ENCODE data around the gene PABPC5.
A peak's percentile ranks its signal among the peaks of the same experiment; 100 is the strongest.

PABPC5 gene

GRCh38 chrX:91434351-91435168 lies at the start of gene PABPC5:
Gene PABPC5 (plus strand): TSS chrX:91434839. CDS start chrX:91435578, 739 bp downstream.
- peak; percentile 69 for DNase-seq

DNA sequence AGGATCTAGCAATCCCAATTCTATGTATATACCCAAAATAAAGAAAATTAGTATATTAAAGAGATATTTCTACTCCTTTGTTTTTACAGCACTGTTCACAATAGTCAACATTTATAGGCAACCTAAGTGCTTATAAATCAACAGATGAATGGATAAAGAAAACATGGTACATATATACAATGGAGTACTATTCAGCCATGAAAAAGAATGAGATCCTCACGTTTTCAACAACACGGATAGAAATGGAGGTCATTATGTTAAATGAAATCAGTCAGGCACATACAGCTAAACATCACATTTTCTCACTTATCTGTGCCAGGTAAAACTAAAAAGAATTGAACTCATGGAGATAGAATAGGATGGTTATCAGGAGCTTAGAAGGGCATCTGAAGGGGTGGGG lies 45.6 kb upstream of the PABPC5 start:
- DNase-seq, result no peak

DNA sequence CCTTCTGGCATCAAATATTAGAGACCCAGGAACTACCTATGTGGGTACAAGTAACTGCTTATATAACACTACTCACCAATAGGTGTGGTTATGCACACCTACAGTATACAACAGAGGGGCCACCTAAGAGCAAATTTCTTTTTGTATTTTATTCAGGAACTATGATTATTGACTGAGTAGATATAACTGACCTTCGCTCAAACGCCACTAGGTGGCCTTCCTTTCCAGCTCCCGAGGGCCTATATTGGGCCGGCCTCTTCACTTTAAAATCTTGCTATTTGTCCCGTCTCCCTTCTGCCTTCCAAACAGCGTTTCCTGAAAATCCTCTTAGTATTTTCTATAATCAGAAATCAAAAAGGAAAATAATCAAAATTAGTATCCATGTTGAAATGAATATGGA lies 19.9 kb upstream of the PABPC5 start:
- DNase-seq, result no peak

DNA sequence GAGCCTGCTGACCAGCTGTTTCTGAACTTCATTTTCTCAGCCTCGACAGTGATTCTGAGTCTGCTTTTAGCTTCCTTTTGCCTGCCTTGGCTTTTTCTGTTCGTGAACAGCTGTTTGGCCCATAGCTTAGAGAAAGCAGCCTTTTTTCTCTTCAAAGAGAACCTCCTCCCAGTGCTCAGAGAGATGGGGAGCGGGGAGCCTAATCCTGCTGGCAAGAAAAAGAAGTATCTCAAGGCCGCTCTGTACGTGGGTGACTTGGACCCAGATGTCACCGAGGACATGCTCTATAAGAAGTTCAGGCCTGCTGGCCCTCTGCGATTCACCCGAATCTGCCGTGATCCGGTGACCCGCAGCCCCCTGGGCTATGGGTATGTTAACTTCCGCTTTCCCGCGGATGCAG lies 756 bp downstream of the PABPC5 start:
- no peak for DNase-seq

Data from NCI-H510A (cell line).